GM18907 (cell line): Measurements from ENCODE around the gene MMADHC.

Experiments used
- ATAC-seq: cut with Tn5 transposase; IDR thresholded peaks from one replicate; pipeline ENCODE4 v1.9.1; 2021; ENCODE audit warnings: mild to moderate bottlenecking, moderate library complexity; ENCODE audit not compliant: unreplicated experiment

The MMADHC gene

DNA sequence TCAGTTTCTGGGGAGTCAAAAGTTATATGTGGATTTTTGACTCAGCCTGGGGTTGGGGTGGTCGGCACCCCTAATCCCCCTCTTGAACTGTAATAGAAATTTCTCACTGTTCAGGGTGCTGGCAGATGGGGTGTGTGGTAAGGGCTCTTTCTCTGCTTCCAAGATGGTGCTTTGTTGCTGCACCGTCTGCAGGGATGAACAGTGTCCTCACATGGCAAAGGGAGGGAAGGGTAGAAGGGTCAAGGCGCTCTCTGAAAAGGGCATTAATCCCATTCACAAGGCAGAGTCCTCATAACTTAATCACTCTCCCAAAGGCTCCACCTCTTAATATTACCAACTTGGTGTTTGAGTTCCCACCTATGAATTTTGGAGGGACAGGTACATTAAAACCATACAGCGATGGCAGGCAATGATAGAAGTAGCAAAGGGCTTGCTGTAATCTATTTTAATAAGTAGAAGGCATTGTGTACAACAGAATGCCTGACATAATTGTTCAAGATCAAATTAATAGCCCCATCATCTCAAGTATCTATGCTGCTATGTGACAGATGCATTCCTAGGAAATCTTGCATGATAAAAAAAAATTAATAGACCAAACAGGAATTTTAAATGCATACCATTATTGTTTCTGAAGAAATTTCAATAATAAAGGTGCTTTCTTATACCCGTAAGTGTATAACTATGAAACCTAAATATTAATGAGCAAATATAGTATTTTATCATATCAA, 28.1 kb downstream of the MMADHC start:
- no peak for ATAC-seq

DNA sequence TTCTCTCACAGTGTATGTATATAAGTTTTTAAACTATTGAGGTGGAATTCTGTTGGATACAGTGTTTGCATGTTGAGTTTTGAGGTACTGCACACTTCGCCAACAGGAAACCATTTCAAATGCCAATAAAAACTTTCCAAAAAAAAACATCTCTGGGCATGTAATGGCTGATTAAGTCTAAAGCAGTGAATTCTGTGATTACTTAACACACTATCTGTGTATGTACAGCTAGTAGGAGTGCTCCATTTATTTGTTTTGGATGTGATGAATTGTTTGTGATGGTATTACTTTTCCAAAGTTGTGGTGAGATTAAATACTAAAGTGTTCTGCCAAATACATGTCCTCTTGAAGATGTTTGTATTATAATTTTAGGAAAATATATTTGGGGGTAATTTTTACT, 31.1 kb downstream of the MMADHC start:
- ATAC-seq, result no peak

DNA sequence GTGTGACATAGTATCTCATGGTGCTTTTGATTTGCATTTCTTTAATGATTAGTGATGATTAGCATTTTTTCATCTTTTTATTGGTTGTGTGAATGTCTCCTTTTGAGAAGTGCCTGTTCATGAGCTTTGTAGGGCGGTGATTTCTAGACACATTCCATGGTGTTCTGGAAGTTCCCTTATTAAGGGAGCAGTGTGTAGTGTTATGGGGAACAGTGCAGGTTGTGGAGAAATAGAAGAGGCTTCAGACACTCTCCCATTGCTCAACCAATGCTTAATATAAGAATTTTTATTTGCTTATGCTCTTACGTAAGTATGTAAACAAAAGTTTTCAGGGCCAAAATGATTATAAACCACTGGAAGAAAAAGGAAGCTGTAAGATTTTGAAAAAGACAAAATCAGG, 34.7 kb downstream of the MMADHC start:
- ATAC-seq, result no peak

DNA sequence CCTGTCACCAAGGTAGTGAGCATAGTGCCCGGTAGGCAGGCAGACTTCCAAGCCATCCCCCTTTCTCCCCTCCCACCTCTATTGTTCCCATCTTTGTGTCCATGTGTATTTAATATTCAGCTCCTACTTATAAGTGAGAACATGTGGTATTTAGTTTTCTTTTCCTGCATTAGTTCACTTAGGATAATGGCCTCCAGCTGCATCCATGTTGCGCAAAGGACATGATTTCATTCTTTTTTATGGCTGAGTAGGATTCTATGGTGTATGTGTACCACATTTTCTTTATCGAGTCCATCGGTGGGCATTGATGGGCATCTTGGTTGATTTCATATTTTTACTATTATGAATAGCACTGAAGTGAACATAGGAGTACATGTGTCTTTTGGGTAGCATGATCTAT, 35.3 kb downstream of the MMADHC start:
- no peak for ATAC-seq

DNA sequence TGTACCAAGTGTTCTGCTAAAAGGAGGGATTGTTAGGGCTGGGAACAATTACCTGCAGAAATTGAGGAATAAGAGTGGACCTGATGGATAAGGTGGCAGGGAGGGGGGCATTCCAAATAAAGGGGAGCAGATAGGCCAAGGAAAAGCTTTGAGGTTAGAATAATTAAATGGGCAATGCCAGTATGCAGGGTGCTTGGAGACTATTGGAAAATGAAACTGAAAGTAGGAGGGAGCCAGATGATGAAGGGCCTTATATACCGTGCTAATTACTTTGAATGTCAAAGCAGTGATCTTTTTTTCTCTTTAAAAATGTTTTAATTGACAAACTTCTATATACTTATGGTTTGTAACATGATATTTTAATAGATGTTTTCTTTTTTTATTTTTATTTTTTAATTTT, 42.9 kb downstream of the MMADHC start:
- ATAC-seq, result no peak

DNA sequence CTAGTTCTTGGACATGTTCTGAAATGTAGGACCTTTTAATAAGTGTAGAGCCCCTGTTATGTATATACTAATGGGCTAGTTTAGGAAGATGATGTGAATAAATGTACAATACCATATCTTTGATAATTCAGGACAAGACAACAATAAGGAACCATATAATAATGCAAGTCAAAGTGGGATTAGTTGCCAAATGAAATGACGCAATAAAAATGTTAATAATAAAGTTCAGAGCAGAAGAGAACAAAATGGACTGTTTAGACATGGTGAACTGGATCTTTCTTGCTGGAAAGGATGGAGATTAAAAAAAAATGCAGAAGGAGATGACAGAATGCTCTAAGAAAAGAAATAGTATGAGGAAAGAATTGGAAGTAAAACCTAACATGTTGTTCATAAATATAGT, 43.7 kb downstream of the MMADHC start:
- no peak for ATAC-seq

DNA sequence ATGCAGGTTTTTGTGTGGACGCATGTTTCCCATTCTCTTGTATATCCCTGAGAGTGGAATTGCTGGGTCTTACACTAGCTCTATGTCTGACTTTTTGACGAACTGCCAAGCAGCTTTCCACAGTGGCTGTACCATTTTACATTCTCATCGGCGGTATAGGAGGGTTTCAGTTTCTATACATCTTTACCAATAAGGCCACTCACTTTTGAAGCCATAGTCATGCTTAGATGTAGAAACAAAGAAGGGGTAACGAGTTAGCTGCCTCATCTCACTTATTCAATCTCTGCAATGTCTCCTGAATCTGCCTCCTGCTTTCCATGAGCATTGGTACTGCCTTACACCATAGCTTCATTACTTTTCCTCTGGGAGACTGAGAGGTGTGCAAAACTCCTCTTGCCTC, 47.4 kb downstream of the MMADHC start:
- no peak for ATAC-seq

DNA sequence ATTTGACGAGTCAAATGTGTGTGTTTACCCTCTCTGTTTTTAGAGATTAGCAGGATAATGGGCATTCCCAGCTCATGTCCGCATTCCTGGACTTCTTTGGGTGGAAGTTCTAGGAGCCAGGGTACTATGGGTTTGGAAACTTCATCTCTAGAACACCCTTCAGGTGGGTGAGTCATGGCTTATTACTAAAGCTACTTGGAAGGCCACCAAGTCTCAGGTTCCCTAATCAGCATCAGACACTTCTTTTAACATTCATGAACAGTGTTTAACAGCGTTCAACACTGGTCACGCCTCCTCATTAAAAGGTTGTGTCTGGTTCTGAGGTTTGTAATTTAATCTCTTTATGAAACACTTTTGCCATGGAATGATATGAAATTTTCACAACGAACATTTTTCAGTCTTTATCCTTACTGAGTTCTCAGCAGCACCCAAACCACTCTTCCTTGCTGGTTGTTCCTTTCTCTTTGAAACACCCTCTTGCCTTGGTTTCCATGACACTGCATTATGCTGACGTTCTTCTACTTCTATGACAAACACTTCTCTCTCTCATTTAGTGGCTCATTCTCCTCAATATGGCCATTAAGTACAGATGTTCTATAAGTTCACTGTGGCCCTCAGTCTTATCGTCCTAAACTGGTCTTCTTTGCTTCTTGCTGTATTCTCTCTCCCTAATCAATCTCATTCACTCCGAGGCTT, 49.3 kb downstream of the MMADHC start:
- no peak for ATAC-seq

DNA sequence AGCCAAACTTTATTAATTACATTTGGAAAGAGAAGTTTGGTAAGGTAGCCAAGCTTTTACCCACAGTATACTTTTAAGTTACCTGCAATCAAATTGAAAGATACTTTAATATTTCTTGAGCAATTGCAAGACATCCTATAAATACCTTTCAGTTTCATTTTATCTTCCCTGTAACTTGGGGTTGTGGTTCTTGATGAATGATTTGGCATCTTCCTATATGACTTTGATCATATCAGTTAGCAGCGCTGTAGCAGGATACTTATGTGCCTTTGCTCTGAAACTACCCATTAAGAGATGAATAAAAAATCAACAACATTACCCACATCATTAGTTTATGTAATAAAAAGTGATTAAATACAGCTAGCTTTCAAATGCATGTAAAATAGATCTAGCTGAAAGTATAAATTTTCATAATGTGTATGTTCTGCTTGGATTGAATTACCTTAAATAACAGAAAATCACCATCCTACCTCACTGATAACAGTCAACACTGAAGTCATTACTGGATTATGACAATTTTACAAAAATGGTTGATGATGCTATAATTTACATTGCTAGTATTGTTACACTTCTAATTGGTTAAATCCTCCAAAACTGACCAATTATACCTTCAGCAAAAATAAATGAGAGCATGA, 50.4 kb downstream of the MMADHC start:
- ATAC-seq, result no peak

DNA sequence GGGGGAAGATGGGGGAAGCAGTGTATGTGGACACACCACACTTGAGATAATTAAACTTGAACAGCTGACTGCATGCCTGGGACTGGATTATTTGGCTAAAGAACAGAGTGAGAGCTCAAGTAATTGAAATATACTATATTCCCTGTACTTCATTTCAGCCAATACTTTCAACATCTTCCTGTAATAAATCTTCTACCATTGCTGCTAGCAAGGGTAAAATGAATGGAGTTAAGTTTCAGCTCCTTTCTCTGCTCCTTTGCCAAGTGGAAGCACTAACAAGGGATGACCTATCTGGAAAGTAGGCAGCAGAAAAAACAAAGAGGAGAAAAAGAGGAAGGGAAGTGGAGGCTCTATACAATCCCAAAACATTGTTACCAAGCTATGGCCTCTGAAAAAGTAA, 50.9 kb downstream of the MMADHC start:
- ATAC-seq, result no peak

DNA sequence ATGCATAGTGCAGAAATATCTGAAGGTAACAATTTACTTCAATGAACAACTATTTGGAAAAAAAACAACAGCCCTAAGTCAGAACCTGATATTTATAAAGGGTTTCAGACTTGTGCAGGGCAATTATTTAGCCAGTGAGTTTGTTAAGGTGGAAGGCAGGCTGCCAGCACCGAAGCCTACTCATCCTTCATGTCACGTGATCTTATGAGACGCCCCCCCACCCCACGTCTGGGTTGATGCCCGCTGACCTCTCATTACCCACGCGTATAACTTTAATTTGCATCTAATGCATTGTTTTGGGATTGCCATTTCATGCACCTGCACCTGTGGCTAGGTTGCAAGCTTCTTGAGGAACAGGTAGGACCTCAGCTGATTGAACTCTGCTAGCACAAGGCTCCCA, 52.9 kb downstream of the MMADHC start:
- no peak for ATAC-seq

DNA sequence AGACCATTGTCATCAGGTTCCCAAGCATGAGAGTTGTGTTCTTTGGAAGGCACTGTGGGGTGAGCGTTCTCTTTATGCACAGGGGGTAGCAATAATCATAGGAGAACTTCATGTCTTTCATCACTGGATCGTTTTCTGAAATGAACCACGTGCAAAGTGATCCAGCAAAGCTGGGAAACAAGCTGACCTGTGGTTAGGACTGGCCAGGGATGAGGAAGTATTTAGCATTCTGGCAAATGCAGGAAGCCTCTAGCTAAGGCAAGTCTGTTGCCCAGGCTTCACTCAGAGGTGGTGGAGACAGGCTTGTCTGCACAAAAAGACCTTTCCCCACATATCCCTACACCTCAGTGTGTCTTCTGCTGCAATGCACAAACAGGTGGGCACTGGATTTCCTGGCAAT, 58.6 kb downstream of the MMADHC start:
- ATAC-seq, result no peak

DNA sequence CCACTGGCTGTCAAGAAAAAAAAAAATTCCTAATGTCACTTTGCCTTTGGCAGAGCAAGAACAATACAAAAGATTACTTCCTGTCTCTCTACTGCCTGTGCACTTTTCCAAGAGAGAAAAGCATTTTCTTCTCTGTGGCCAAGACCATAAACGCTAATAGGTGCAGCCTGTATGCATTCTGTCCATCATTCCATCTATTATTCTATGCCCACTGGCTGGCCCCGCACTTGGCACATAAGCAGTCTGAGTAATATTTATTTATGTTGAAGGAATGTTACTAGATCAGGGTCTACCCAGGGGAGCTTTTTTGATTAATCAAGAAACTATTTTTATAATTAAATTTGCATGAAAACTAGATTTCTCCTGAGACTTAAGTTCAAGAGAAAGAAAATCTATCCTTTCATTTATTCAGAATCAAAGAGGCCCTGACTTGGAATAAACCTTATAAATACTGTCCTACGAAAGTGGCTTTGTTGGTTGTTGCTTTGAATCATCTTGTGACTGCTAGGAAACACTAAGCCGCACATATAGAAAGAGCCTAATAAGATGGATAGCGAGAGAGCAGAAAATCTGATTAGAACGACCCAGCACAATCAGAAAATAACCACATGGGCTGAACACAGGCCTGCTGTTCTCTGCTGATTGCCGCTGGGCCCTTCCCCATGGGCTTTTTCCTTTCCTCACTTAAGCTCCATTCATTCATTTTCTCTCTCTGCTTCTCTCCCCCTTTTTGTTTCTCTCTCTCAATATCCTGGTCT, 59.4 kb downstream of the MMADHC start:
- ATAC-seq, result no peak

DNA sequence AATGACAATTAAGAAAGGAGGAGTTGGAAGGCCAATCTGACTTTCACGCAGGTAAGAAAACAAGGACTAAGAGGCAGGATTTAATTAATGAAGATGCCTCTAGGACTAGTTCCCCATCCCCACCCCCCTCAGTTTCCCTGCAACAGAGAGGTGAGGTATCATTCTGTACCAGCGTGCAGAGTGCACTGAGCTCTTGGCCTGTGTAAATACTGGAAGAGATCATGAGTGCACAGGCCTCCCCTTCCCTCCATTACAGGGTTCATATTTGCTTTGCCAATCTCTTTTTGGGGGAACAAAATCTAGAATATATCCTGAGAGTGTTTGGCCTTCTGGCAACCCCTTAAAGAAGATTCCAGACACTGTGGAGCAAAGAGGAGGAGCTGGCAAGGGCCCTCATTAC, 60.9 kb downstream of the MMADHC start:
- ATAC-seq, result no peak

DNA sequence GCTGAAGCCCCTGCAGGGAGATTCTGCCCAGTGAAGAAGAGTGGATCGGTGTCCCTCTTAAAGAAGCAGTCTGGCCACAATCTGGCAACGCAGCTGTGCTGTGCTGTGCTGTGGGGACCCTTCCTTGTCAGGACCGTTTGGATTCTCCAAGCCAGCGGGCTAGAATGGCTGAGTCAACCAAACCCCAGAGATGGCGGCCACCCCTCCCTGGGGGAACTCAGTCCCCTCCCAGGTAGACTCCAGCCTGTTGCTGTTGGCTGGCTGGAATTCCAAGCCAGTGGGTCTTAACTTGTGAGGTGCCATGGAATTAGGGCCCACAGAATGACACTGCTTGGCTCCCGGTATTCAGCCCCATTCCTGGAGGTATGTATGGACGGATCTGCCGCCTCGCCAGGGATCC, 62.3 kb downstream of the MMADHC start:
- no peak for ATAC-seq
